Posterior vena cava (tissue), 2 donors: Measurements from ENCODE around the gene PLEKHA1. TPM values are rescaled to one million over a fixed set of nuclear protein-coding genes. Genes with fewer than 3 reads are reported as not detected.

Experiments used
- DNase-seq: peaks from one replicate; pipeline ENCODE4 v3.0.0-alpha.2; 2020; ENCODE audit warnings: low spot score
- intact Hi-C, 2 donors: fragments of 100-400 bp; cut with DNase I; formaldehyde crosslinking; loops; one replicate each; pipeline versions ENCODE4 v1.14.1 to v1.14.2; 2022 to 2023
- long read RNA-seq, 2 donors: library from polyadenylated mRNA; unstranded; transcript quantifications; one replicate each; pipeline ENCODE4 v2.0.0, GENCODE V29; 2020 to 2021
- total RNA-seq, 2 donors: library from RNA; stranded (reverse); fragmentation: NEBNext Ultra II Directional; extraction: Animal tissue kit (Norgen Biotek cat#: 25700); gene quantifications; one replicate each; pipeline ENCODE4 v1.2.1, GENCODE V29; 2021
- donor health status: DM: yes; HTN: yes; CAD: no.
- donor health status: DM: yes; HTN: yes; CAD: no.

The PLEKHA1 gene
- total RNA-seq, result 10 to 100 TPM; 29.3 to 42.3 TPM
- long read RNA-seq, donor 1, partial matches to known transcripts, result 4 of 13 reads
- long read RNA-seq, donor 1, other reads (novel, unspliced or antisense), result 9 of 13 reads
- long read RNA-seq, donor 2, full-length matches to known transcripts, result 8 of 129 reads
- long read RNA-seq, donor 2, partial matches to known transcripts, result 10 of 129 reads
- long read RNA-seq, donor 2, other reads (novel, unspliced or antisense), result 111 of 129 reads

DNA sequence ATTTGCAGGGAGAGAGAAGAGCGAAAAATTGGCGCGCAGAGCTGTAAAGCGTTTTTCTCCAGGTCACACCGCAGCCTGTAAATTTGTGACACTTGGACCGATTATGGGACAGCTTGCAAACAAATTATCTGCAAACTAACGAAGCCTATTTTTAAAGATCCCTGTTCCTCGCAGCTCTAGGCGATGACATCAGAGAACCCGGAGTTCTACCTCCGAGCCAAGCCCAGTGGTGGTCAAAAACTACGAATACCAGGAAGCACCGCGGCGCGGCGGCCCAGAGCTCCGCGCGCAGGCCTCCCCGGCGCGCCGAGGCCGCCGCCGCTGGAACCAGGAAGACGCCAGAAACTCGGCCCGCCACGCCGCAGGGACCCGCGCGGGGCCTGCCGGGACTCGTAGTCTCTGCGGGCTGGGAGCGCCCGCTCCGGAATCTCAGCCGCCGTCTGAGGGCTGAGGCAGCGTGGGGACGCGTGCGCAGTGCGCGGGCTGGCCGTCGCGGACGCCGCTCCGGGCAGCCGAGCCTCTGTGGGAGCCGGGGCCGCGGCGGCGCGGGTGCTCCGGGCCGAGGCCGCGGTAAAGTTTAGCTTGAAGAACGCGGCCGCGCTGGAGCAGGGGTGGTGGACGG, at the start of gene PLEKHA1:
Gene PLEKHA1 (plus strand): TSS at position 472 of the 622 bp plus-strand sequence. CDS start 18,493 bp downstream, outside the sequence.
- intact Hi-C loops, result loop anchor here in 1 of 2 donors (10.0 kb wide), 1 partner anchor 390 kb away; the partner anchor contains the start of gene TACC2
- peak; percentile 98 for DNase-seq

DNA sequence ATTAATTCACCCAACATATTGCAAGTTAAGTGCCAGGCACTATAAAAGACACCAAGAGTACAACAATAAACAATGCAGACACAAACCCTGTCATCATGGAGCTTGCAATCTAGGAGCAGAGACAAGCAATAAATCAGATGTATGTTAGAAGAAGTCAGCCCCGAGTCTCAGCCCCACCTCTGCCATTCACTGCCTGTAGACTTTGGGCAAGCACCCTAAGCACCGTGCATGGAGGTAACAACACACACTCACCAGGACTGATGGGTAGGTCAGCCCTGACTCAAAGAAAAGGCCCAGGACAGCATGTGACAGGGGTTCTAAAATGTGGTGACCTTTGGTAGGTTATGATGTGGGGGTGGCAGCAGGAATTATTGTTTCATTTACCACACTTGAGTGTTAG, 49.3 kb upstream of the PLEKHA1 start:
- no peak for DNase-seq
- intact Hi-C loops, result no loop called here

DNA sequence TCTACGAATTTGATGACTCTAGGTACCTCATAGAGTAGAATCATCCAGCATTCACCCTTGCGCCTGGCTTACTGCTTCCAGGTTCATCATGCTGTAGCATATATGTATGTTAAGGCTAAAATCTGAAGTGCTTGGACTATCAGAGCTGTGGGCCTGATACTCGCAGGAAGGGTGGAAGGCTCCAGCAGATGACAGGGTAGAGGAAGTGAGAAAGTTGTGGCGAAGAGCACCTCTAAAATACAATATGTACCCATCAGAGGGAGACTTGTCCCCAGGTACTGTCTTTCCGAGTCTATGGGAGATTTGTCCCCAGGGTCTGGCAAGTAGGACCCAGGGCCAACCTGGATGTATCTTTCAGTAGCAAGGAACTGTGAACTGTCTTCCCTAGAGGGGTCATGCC, 48.1 kb upstream of the PLEKHA1 start:
- no peak for DNase-seq
- intact Hi-C loops, result no loop called here

DNA sequence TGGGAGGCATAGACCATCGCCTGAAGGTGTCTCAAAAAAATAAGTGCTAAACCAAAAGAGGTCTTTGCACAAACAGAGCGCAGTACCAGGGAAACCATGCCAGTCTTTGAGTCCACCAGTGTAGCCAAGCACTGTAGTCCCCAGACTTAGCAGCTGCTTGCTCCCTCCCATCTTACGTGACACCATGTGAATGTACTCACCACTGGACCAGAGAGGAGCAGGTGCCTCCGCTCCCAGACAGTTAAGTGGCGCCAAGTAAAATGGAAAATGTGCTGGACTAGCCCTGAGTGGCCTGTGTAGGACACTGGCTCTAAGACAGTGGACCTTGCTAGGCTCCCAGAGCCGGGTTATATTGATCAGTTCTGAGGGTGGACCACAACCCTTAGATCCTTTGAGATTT, 47.7 kb upstream of the PLEKHA1 start:
- DNase-seq, result no peak
- intact Hi-C loops, result no loop called here

DNA sequence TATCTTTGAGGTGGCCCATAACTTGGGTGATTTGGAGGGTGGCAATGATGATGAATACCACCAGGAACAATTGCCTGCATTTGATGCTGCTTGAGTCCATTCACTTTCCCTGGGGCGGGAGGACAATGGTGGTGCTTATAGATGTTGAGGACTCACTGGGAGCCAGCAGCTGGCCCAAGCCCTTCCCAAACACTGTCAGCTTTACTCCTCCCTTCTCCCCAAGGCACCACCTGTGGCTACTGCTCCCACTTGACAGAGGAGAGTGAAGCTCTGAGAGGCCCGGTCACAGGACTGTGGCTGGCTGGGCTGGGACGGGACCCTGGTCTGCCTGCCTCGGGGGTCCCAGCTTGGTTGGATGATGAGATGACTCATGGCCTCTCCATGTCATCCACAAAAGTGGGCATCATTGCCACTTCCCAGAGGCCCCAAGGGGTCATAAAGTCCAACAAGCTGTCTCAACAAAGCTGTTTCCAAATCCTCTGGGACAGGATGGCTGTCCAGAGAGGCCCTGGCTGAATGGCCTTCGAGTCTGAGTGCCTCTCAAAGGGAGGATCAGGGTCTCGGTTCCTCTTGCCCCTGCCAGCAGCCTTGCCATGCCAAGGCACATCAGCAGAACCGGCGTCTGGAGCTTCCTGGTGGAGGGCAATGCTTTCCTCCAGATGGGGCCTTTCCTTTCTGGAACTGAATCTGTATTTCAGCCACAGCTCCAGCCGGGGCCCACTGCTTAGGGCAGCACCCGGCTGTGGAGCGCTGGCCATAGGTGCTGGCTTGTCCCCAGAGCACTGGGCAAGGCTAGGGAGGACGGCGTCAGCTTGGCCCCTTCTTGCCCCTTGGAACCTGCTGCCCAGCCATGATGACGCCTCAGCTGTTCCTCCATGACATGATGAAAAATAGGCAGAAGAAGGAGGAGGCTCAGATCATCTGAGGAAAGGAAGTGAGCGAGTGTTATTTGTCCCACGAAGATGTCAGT, 47.0 kb upstream of the PLEKHA1 start:
- no peak for DNase-seq
- intact Hi-C loops, result no loop called here

DNA sequence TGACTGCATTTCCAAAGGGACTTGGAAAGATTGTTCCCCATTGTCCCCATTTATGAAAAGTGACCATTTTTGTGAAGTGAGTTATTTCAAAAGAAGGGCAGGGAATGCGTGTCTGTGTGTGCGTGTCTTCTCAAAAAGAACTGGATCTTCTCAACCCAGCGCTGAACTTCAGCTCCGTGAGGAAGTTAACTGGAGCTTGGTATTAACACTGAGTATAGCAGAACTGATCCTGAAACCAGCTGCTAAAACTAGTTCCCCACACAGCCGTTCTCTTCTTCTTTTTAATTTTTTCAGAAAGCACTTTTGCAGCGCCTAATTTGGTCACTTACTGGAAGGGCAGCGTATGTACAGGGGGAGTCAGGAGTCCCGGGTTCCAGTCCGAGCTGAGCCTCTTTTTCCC, 45.8 kb upstream of the PLEKHA1 start:
- no peak for DNase-seq
- intact Hi-C loops, result no loop called here

DNA sequence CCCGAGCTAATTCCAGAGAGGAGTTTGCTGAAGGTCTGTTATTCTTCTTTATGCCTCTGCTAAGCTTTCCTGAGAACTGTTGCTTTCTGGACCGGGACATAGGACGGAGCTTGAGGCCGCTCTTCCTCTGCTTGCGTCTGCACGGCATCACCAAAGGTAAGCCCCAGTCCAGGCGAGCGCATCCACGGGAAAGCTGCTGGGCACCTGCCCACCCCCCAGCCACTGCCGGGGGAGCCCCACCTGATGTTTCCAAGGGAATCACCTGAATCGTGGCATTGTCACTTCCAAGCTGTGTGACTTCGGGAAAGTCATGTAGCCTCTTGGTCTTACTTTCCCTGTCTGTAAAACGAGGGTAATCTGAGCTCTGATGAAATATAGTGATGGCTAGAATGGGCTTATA, 45.1 kb upstream of the PLEKHA1 start:
- intact Hi-C loops, result no loop called here
- DNase-seq, result no peak

DNA sequence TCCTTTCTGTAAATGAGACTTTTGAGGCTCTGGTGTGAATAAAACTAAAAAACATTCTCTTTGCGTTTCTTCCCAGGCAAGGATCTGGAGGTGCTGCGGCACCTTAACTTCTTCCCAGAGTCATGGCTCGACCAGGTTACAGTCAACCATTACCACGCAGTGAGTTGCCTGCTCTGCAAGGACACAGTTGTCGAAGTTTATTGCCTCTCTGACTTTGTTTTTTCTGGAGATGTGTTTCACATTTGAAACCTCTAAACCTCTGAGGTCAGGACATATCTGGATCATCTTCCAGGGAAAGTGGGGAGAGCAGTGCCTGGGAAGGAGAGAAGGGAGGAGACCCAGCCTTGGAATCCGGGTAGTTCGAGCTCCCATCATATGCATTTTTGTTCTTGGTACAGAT, 43.4 kb upstream of the PLEKHA1 start:
- intact Hi-C loops, result loop anchor here in 1 of 2 donors (10.0 kb wide), 1 partner anchor 1444 kb away; no protein-coding TSS in a partner anchor
- DNase-seq, result no peak

DNA sequence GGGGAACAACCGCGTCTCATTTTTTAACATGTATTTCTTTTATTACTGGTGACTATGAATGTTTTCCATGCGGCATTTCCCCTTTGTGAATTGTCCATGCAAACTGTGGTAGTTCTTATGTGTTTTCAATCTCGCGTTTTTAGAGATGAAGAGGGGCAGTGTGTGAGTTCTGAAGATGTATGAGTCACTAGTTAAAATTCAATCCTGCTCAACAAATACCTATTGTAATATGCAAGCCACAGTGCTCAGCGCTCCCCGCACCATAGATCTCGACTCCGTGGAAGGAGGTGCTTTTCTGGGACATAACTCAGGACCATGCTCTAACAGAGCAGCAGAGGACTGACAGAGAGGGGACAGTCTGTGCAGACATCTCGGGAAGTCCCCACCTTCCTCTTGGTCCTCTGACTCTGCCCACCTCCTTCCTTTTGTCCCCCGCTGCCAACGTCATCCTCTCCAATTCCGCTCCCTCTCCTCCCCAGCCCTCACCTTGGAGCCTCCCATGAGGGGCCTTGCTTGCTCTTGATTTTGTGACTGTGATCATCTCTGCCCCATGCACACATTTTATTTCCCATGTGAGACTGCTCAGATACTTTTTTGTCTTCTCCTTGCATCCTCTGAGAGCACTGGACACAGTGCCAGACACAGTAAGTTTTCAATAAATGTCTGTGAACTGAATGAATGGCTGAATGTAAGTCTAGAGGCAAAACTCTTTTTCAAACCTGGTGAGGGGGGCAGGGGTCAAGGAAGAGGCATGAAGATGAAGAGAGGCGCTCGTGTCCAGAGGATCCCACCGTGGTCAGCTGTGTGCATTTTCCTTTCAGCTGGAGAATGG, 42.7 kb upstream of the PLEKHA1 start:
- intact Hi-C loops, result loop anchor here in 1 of 2 donors (10.0 kb wide), 1 partner anchor 1443 kb away; no protein-coding TSS in a partner anchor

DNA sequence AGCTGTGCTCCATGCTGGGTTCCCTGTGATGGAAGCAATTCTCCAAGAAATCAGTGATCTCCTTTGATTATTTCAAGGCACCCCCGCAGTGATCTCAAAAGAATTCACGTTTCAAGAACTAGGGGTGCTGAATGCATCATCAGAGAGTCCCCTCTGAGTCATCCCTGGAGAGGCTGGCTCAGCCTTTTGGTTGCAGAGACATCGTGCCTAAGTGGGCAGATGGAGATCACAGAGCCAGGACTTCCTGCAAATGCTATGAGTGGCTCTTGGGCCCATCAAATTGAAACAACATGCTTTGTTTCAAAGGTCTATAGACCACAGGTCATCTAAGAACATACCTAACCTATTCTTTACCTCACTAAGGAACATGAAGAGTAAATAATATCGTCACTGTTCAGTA, 41.5 kb upstream of the PLEKHA1 start:
- intact Hi-C loops, result loop anchor here in 1 of 2 donors (10.0 kb wide), 1 partner anchor 1442 kb away; no protein-coding TSS in a partner anchor
- DNase-seq, result no peak

More for the DNA sequence above, 42.7 kb upstream of the PLEKHA1 start:
- no peak for DNase-seq

DNA sequence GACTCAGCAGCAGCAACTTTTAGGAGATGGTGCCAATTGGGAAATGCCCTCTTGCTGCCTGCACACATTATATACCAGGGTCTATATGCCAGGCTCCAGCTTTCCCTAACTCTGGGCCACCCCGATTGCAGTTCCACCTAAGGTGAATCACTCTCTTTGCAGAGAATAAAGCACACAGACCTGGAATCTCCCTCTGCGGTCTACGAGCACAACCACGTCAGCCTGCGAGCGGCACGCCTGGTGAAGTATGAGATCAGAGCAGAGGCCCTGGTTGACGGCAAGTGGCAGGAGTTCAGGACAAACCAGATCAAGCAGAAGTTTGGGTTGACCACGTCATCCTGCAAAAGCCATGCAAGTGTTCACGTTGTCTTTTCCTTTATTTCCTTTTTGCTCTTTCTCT, 38.2 kb upstream of the PLEKHA1 start:
- no peak for DNase-seq
- intact Hi-C loops, result loop anchor here in 1 of 2 donors (10.0 kb wide), 1 partner anchor 1438 kb away; no protein-coding TSS in a partner anchor

DNA sequence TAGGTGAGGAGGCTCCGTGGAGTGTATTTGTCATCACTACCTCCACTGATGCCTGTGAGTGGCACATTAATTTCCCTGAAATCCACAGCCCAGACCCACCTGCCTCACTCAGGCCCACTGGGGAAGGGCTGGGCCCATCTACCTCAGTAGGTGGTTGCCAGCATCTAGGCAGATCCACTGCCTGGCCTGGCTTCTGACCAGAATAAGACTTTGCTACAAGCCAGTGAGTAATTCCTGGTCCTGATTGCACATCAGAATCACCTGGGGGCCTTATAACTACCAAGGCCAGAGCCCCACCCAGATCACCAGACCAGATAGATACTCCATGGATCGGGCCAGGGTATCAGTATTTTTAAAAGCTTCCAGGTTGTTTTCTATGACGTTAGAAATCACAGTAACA, 37.5 kb upstream of the PLEKHA1 start:
- intact Hi-C loops, result loop anchor here in 1 of 2 donors (10.0 kb wide), 1 partner anchor 1438 kb away; no protein-coding TSS in a partner anchor
- no peak for DNase-seq

DNA sequence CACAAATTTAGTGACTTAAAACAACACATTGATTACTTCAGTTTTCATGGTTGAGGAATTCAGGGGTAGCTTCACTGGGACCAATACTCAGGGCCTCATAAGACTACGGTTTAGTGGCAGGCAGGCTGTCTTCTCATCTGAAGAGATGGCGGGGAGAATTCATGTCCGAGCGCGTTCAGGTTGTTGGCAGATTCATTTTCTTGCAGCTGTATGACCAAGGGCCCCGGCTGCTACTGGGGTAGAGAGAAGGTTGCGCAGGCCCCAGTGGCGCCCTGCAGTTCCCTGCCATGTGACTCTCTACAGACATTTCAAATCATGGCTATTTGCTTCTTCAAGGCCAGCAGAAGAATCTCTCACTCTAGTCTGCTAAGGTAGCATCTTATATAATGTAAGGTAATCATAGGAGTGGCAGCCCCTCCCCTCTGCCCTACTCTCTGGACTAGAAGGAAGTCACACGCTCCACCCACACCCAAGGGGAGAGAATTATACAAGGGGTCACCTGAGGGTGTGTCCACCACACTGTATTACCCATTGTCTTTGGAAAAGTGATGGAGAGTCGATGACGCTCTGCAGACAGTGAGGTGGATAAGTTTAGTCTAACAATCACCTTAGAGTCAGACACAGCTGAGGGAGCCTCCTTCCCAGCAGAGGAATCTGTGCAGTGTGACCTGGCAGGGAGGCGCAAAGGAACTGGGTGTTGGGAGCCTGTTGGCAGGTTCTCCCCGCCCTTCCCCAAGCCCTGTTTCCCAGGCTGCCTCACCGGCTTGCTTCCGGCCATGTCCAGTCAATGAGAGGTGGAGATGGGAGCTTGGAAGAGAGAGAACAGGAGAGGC, 35.7 kb upstream of the PLEKHA1 start:
- no peak for DNase-seq
- intact Hi-C loops, result loop anchor here in 1 of 2 donors (10.0 kb wide), 1 partner anchor 1436 kb away; no protein-coding TSS in a partner anchor

DNA sequence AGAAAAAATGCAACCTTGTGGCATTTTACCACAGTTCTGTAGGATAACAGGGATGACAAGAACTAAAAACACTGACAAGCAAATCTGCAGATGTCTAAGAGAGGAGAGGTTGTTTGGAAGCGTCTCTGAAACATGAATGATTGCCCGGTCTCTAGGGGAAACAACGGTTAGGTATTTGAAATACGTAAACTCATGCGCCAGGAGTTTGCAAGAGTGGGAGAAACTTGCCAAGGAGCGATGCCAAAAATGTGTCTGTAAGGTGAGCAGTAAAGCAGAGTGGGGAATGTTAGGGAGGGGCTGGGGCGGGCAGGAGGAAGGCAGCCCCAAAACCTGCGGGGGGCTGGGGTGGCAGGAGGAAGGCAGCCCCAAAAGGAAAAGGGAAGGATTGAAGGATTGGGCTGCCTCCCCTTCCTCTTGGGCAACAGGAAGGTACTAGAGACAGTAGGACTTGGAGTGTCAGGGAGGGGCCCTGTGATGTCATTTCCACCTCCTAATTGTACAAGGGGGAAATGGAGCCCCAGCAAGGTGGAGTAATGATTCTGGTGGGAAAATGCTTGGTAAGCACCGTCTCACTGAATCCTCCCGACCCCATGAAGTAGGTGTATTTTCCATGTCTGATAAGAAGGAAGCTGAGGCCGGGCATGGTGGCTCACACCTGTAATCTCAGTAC, 33.2 kb upstream of the PLEKHA1 start:
- no peak for DNase-seq
- intact Hi-C loops, result loop anchor here (5.0 to 10.0 kb wide), 2 partner anchors 44 to 94 kb away; no protein-coding TSS in a partner anchor

DNA sequence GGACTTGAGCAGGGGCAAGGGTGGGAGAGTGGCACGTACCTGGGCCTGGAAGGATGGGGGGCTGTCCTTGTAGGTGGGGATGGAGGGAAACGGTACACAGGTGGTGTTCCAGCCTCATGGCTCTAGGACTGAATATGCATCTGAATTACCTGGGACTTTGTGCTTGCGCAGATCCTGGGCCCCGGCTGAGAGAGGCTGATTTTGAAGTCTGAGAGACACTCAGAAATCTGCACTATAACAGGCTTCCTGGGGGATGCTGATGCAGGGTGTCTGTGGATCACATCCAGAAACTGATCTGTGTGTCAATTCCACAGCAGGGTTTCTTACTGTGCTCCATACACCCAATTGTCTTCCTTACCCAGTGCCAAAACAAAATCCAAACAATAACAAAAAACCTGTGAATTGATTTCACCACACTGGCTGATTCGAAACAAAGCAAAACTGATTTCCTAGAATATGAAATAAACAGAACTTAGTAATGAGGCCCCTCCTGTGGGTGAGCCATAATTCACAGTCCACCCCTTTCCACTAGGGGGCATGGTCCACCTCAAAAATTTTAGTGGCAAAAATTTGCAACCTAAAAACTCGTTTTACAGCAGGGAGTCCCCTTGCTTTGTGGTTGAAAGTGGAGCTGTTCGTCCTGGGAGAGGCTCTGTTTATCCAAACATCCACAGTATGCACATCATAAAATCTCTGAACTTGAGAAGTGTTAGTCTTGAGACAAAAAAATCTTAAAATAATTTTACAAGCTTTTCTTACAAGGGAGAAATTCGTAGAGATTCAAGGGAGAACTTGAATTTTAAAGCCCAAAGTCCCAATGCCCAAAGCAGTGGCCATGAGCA, 32.0 kb upstream of the PLEKHA1 start:
- intact Hi-C loops, result loop anchor here (5.0 to 10.0 kb wide), 2 partner anchors 45 to 92 kb away; no protein-coding TSS in a partner anchor
- DNase-seq, result no peak

DNA sequence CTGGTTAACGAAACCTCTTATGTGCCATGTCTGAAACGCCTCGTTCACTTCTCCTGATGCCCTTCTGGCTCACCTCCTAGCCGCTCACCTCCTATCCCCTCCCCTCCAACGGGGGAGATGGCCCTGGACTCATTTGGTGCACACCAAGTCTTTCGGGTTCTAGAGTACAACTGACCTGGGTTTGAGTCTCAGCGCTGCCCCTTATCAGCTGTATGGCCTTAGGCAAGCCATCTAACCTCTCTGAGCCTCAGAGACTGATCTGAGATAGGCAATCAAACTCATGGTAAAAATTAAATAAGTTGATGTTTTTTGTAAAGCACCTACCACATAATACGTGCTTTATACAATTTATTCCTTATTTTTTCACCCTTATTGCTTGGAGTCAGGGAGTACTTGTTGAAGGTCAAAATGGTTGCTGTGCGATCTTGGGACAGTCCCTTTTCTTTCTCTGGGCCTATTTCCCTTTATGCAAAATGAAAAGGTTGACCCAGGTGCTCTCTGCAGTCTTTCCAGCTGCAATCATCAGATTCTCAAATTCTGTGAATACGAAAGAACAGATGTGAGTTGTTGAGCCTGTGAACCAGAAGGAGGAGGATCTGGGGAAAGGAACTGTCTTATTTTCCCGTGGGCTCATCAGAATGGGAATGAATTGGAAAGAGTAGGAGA, 31.2 kb upstream of the PLEKHA1 start:
- intact Hi-C loops, result loop anchor here (5.0 to 10.0 kb wide), 2 partner anchors 46 to 92 kb away; no protein-coding TSS in a partner anchor
- no peak for DNase-seq
